Measurements from ENCODE around the gene SLC9A6. TPM values are rescaled to one million over a fixed set of nuclear protein-coding genes. Genes with fewer than 3 reads are reported as not detected.

The SLC9A6 gene
- total and polyA plus RNA-seq, 2 of the 8 experiments (the other 6 are each of a cell fraction or from before 2014, with no cell fraction given), result 8.0 to 14.1 TPM

DNA sequence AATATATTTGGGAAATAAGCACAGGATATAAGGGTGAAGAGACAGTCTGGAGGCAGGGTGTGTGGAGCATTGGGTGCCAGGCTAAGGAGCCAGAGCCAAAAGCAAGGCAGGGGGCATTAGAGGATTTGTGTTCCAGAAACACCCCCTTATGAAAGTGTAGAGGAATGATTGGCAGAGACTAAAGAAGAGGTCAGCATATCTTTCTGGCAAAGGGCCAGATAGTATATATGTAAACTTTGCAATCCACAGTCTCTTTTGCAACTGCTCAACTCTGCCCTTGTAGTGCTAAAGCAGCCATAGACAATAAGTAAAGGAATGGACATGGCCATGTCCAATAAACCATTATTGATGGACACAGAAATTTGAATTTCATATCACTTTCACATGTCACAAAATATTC is 3.6 kb upstream of the SLC9A6 start:
- no peak for FAIRE-seq
- no peak overlapping the region for H4K8ac ChIP-seq (ENCODE audit: extremely low read depth, insufficient read depth, low read length)

More for the DNA sequence above, 3.6 kb upstream of the SLC9A6 start:
- no peaks in the 10 kb centered on the region for H4K20me1 ChIP-seq (replicated peaks in 1 of 2; ENCODE audit: control insufficient read depth in 1 of 2, insufficient read depth in 2 of 2, low read length in 2 of 2)
- H2AK5ac ChIP-seq (ENCODE audit: low read depth, low read length), result no peak overlapping the region
- H3K27me3 ChIP-seq (replicated peaks in 1 of 4; ENCODE audit: control insufficient read depth in 3 of 4, extremely low read depth in 1 of 4, insufficient read depth in 3 of 4, low read length in 3 of 4), result no peaks in the 10 kb centered on the region
- H3K23me2 ChIP-seq (ENCODE audit: low read depth, low read length), result peaks cover 2% of the 10 kb centered on the region; the same call in 1 of the 2 replicates
- H3K36me3 ChIP-seq (ENCODE audit: control insufficient read depth in 2 of 4, insufficient read depth in 4 of 4, low read length in 3 of 4), result no peaks in the 10 kb centered on the region
- H3K27ac ChIP-seq (ENCODE audit: low read depth, low read length), result no peak overlapping the region
- no peak overlapping the region for H2BK5ac ChIP-seq (ENCODE audit: low read depth, low read length)
- DNase-seq (ENCODE audit: low read depth in 1 of 2, low spot score in 2 of 2), result no peak
- H3K23ac ChIP-seq (ENCODE audit: insufficient read length), result no peak overlapping the region
- no peak overlapping the region for H2AFZ ChIP-seq (ENCODE audit: low read length)
- no peak overlapping the region for H3K4me3 ChIP-seq (ENCODE audit: extremely low read depth in 1 of 4, insufficient read depth in 2 of 4, low read depth in 3 of 4, low read length in 4 of 4)
- H3K56ac ChIP-seq (replicated peaks; ENCODE audit: insufficient read length, low read depth, low read length), result no peak overlapping the region
- no peak overlapping the region for H3K14ac ChIP-seq (ENCODE audit: insufficient read length)
- H2BK12ac ChIP-seq (ENCODE audit: low read depth, low read length), result no peak overlapping the region
- H2BK15ac ChIP-seq (ENCODE audit: low read length), result no peak overlapping the region
- no peaks in the 10 kb centered on the region for H3K4me1 ChIP-seq (replicated peaks in 1 of 4; ENCODE audit: control insufficient read depth in 3 of 4, insufficient read depth in 4 of 4, low read length in 3 of 4)
- H3K9me3 ChIP-seq (ENCODE audit: insufficient read depth in 2 of 2, low read depth in 1 of 2, low read length in 1 of 2), result no peaks in the 10 kb centered on the region
- H3K4me2 ChIP-seq (ENCODE audit: insufficient read depth in 1 of 2, low read depth in 2 of 2, low read length in 2 of 2), result no peak overlapping the region
- TF ChIP-seq PHF8 (conservative IDR thresholded peaks at IDR 0.05; ENCODE audit: low read depth, low read length) (no peak), TAF1 (IDR thresholded peaks at IDR 0.05; ENCODE audit: low read depth, low read length) (no peak), YY1 (IDR thresholded peaks at IDR 0.05; ENCODE audit: low read depth, low read length) (no peak), KDM5A (IDR thresholded peaks at IDR 0.05; ENCODE audit: low read length) (no peak), CTBP2 (IDR thresholded peaks at IDR 0.05; ENCODE audit: borderline replicate concordance, insufficient read depth, insufficient read length, low read length) (no peak), CEBPB (IDR thresholded peaks at IDR 0.05; ENCODE audit: low read depth, low read length) (no peak), RBBP5 (IDR thresholded peaks at IDR 0.05; ENCODE audit: borderline replicate concordance, low read depth, low read length) (no peak), POU5F1 (IDR thresholded peaks at IDR 0.05; ENCODE audit: low read depth, low read length) (no peak), CHD2 (IDR thresholded peaks at IDR 0.05; ENCODE audit: low read length) (no peak), POLR2AphosphoS5 (IDR thresholded peaks at IDR 0.05; ENCODE audit: low read depth, low read length) (no peak), RAD21 (IDR thresholded peaks at IDR 0.05 in 1 of 2, conservative IDR thresholded peaks at IDR 0.05 in 1 of 2; ENCODE audit: low read depth in 2 of 2, low read length in 2 of 2) (no peak), BCL11A (IDR thresholded peaks at IDR 0.05; ENCODE audit: low read depth in 2 of 2, low read length in 2 of 2) (no peak), TAF7 (optimal IDR thresholded peaks at IDR 0.05; ENCODE audit: borderline replicate concordance, low read depth, low read length) (no peak), BACH1 (IDR thresholded peaks at IDR 0.05; ENCODE audit: low read length) (no peak), CBX8 (IDR thresholded peaks at IDR 0.05; ENCODE audit: borderline replicate concordance, low read depth, low read length) (no peak), EGR1 (IDR thresholded peaks at IDR 0.05; ENCODE audit: borderline replicate concordance, low read depth, low read length) (no peak)
- no peak overlapping the region for H4K5ac ChIP-seq (ENCODE audit: insufficient read length, low read depth, low read length)
- no peak overlapping the region for H4K91ac ChIP-seq (replicated peaks; ENCODE audit: insufficient read length, low read length)
- no peak overlapping the region for H3K18ac ChIP-seq (ENCODE audit: extremely low read depth, low read length)
- H3K79me2 ChIP-seq (ENCODE audit: control insufficient read depth in 1 of 2, insufficient read depth in 2 of 2, low read length in 2 of 2), result peaks cover 0 to 6% of the 10 kb centered on the region in 2 experiments; a peak in 2 of 4 replicates
- ChIA-PET POLR2A (ENCODE audit: partially characterized antibody) (no interaction called here), CTCF (ENCODE audit: partially characterized antibody) (no interaction called here)
- no peak overlapping the region for H3K4ac ChIP-seq (replicated peaks; ENCODE audit: insufficient read length, low read depth, low read length)
- H3K79me1 ChIP-seq (ENCODE audit: low read depth, low read length), result no peaks in the 10 kb centered on the region; the same call in 1 of the 2 replicates
- H2BK120ac ChIP-seq (replicated peaks; ENCODE audit: low read depth, low read length), result no peak overlapping the region
- H3K9ac ChIP-seq (replicated peaks in 1 of 4; ENCODE audit: extremely low read depth in 1 of 4, low read depth in 3 of 4, low read length in 3 of 4), result no peak overlapping the region
- no peak overlapping the region for H2BK20ac ChIP-seq (ENCODE audit: low read length)
